GM12873 (cell line): Measurements from ENCODE around the gene STX2.

Experiments
- TF ChIP-seq, protein P1 (sequence below): IDR thresholded peaks from 2 replicates; pipeline ENCODE4 v1.5.1; 2012; ENCODE audit warnings: low read depth, mild to moderate bottlenecking, moderate library complexity, low read length, control low read depth; ENCODE audit not compliant: insufficient read depth; ENCODE audit errors: missing control alignments

STX2 gene

DNA sequence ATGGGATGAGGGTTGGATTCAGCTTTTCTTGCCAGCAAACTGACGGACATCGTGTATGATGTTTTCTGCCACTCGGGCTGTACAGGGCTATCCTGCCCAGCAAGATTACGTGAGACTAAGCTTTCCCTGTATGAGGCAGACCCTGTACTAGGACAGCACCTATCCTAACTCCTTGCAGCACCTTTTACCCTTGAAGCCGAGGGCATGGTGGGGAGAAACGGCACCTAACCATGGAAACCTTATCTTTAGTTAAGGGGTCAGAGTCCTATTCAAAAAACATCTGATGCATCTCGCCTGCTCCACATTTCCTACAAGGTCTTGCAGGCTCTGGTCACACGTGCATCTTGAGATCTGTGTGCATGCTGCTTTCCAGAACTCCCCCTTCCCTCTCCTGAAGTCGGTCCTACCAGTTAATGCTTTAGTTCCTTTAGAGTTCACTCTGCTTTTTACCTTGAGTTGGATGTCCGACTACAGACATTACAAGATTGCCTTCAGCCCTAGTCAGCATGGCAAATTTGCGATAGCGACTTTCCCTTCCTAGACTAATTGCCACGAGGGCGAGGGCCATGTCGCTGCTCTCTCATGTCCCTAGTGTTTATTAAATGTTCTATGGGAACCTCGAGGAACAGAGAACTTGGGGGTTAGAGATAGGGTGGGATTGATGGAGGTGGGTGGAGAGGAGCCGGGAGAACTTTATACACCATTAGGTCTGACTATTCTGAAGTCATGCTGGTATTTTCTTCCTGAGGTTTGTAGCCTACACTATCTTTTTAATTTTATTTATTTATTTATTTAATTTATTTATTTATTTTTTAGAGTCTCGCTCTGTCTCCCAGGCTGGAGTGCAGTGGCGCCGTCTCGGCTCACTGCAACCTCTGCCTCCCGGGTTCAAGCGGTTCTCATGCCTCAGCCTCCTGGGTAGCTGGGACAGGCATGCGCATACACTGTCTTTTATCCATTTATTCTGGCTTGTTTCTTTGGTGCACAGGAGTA lies 39.4 kb upstream of the STX2 start:
- TF ChIP-seq, protein P1, sequence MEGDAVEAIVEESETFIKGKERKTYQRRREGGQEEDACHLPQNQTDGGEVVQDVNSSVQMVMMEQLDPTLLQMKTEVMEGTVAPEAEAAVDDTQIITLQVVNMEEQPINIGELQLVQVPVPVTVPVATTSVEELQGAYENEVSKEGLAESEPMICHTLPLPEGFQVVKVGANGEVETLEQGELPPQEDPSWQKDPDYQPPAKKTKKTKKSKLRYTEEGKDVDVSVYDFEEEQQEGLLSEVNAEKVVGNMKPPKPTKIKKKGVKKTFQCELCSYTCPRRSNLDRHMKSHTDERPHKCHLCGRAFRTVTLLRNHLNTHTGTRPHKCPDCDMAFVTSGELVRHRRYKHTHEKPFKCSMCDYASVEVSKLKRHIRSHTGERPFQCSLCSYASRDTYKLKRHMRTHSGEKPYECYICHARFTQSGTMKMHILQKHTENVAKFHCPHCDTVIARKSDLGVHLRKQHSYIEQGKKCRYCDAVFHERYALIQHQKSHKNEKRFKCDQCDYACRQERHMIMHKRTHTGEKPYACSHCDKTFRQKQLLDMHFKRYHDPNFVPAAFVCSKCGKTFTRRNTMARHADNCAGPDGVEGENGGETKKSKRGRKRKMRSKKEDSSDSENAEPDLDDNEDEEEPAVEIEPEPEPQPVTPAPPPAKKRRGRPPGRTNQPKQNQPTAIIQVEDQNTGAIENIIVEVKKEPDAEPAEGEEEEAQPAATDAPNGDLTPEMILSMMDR = no peak

DNA sequence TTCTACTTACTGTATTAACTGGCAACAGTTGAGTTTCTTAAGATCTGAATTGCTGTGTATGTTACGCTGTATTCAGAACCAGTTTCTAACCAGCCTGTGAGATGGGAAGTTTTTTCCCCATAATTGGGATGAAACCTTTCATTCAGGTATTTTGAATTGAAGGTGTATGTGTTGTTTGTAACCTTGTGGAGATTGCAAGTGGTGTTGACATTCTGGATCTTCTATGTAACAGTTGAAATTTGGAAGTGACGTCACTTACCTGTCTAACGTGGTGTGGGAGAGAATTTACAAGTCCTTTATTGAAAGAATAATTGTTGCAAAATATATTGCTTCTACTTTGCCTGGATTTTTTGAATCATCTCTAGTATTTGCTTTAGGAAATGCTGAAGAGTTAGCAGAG lies 38.3 kb upstream of the STX2 start:
- TF ChIP-seq, protein P1 = no peak

DNA sequence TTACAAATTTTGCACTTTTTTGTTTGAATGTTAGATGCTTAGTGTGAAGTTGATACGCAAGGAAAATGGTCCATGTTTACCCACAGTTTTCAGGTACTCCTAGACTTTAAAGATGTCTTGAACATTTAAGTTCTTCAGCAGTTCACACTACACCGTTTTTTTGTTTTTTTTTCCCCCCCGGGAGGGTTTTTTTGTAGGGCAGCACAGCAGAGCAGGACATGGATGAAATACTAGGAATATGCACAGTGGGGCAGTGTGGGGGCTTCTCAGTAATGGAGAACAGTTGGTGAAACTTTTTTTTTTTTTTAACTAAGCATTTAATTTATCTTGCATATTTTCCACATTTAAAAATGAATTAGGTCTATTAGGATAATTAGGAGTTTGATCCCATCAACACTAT lies 37.7 kb upstream of the STX2 start:
- TF ChIP-seq, protein P1 = no peak

DNA sequence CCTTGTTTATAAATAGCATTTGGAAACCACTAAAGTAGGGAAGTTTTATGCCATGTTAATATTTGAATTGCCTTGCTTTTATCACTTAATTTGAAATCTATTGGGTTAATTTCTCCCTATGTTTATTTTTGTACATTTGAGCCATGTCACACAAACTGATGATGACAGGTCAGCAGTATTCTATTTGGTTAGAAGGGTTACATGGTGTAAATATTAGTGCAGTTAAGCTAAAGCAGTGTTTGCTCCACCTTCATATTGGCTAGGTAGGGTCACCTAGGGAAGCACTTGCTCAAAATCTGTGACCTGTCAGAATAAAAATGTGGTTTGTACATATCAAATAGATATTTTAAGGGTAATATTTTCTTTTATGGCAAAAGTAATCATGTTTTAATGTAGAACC lies 37.2 kb upstream of the STX2 start:
- TF ChIP-seq, protein P1 = no peak

DNA sequence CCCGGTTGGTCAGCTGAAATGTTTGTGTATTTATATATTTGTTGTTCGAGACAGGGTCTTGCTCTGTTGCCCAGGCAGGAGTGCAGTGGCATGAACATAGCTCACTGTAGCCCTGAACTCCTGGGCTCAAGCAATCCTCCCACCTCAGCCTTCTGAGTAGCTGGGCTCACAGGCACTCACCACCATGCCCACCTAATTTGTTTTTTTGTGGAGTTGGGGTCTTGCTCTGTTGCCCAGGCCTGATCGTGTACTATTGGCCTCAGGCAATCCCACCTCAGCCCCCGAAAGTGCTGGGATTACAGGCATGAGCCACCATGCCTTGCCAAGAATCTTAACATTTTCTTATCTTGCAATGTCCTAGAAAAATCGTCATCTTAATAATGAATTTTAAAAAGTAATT lies 36.1 kb upstream of the STX2 start:
- TF ChIP-seq, protein P1 = no peak

DNA sequence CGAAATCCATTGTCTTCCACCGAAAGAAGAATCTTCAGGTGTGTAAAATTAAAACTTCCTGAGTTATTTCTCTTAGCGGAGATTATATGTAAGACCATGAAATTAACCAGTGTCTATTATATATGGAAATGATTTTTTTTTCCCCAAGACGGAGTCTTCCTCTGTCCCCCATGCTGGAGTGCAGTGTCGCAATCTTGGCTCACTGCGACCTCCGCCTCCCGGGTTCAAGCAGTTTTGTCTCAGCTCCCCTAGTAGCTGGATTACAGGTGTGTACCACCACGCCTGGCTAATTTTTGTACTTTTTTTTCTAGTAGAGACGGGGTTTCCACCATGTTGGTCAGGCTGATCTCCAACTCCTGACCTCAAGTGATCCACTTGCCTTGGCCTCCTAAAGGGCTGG lies 35.6 kb upstream of the STX2 start:
- TF ChIP-seq, protein P1 = no peak

DNA sequence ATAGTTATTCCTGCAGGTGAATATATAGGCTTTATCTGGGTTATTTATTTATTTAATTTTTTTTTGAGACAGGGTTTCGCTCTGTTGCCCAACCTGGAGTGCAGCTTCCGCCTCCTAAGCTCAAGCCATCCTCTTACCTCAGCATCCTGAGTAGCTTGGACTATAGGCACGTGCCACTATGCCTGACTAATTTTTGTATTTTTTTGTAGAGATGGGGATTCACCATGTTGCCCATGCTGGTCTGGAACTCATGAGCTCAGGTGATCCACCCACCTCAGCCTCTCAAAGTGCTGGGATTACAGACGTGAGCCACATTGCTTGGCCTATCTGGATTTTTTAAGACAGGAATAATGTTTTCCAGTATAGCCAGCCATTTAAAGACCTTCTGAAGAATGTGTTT lies 34.8 kb upstream of the STX2 start:
- TF ChIP-seq, protein P1 = no peak
